HG02571 (cell line): Measurements from ENCODE around the gene PRDM16.

Experiments
- ATAC-seq: cut with Tn5 transposase; IDR thresholded peaks from one replicate; pipeline ENCODE4 v1.9.1; 2021; ENCODE audit warnings: mild to moderate bottlenecking, moderate library complexity; ENCODE audit not compliant: unreplicated experiment

PRDM16 gene

DNA sequence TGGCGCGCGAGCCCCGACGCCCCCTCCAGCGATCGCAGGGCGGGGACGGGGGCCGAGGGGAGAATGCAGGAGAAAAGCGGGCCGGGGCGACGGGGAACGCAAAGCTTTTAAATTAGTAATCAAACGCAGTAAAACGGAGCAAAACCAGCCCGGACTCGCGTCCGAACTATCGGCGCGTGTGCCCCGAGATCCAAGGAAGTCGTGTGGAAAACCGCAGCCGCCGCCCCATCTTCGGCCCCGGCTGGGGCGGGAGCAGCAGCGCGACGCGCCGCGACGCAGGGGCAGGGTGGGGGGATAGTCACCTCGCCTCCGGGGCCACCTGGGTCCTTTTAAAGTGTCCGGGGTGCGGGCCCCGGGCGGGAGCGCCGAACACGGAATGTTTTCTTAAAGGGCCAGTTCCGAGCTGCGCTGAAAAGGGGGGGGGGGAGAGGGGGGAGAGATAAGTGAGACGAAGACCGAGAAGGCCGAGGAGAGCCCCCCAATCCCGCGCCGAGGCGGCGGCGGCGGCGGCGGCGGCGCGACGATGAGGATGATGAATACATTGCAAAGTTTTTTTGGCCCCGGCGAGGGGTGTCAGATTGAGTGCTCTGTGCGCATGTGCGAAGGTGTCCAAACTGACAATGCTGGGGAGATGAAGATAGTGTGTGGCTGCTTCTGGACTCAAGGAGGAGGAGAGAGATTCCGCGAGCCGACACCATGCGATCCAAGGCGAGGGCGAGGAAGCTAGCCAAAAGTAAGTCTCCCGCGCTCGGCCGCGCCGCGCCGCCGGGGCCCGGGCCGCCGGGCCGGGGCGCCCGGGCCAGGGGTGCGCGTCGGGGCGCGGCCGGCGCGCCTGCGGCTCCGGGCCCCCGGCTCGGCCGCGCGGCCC lies at the start of gene PRDM16:
PRDM16 (plus strand) TSS at position 640 of the 868 bp plus-strand sequence; CDS start at position 697, 57 bp downstream.
- ATAC-seq, result no peak

DNA sequence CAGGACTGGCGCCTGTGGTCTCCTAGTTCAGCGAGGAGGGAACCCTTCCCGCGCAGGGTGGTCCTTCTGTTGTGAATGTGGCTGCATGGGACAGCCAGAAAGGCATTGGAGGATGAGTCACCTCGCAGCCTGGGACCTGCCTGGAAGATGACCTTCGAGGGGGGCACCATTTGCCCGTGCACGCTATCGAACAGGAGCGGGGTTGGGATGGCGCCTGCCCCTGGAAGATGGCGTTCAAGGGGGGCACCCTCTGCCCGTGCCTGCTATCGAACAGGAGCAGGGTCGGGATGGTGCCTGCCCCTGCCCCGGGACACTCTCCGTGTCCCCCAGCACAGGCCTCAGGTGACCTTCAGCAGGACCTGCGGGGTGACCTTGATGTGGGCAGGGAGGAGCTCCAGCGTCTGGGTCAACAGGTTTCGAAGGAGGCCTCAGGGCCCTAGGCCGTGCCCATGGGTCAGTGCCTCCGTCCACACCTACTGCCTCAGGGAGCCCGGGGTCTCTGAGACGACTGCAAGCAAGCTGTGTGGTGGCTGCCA lies 49.4 kb upstream of the PRDM16 start:
- no peak for ATAC-seq

- ATAC-seq, result no peak
Measured at GRCh38 chr1:3020263-3020909, 48.6 kb upstream of the PRDM16 start.

DNA sequence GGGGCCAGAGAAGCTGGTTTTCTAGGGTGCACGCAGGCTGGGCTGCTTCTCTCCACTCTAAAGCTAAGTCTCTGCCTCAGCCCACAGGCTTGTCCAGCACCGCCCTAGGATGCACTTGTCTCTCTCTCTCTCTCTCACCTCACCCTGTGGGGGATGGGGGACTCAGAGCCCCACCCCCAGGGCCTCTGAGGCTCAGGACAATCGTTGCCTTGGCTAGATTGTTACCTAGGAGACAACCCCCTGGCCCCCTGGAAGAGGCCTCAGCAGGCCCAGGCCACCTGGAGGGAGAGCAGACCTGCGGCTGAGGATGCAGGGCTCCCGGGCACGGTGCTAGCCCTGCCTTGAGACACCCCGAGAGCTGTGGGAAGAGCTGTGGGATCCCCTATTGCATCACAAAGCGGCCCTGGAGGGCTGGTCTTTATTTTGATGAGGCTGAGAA lies 47.8 kb upstream of the PRDM16 start, which contains the start of gene ACTRT2:
ACTRT2 (plus strand) TSS at position 235 of the 439 bp plus-strand sequence. CDS start 220 bp downstream, outside the sequence.
- no peak for ATAC-seq

DNA sequence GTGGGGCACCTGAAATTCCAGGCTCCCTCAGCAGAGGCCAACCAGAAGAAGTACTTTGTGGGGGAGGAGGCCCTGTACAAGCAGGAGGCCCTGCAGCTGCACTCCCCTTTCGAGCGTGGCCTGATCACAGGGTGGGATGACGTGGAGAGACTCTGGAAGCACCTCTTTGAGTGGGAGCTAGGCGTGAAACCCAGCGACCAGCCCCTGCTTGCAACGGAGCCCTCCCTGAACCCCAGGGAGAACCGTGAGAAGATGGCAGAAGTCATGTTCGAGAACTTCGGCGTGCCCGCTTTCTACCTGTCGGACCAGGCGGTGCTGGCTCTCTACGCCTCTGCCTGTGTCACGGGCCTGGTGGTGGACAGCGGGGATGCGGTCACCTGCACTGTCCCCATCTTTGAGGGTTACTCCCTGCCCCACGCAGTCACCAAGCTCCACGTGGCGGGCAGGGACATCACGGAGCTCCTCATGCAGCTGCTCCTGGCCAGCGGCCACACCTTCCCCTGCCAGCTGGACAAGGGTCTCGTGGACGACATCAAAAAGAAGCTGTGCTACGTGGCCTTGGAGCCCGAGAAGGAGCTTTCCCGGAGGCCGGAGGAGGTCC lies 47.1 kb upstream of the PRDM16 start:
- no peak for ATAC-seq

DNA sequence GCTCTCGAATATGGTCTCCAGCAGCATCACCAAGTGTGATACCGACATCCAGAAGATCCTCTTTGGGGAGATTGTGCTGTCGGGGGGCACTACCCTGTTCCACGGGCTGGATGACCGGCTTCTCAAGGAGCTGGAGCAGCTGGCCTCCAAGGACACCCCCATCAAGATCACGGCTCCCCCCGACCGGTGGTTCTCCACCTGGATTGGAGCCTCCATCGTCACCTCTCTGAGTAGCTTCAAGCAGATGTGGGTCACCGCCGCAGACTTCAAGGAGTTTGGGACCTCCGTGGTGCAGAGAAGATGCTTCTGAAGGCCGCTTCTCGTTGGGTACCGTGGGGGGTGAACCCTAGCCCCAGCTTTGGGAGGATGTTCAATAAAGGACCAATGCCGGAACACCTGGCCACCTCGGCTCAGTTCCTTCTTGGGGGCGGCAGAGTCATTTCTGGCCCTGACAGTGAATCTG lies 46.5 kb upstream of the PRDM16 start:
- ATAC-seq, result no peak

DNA sequence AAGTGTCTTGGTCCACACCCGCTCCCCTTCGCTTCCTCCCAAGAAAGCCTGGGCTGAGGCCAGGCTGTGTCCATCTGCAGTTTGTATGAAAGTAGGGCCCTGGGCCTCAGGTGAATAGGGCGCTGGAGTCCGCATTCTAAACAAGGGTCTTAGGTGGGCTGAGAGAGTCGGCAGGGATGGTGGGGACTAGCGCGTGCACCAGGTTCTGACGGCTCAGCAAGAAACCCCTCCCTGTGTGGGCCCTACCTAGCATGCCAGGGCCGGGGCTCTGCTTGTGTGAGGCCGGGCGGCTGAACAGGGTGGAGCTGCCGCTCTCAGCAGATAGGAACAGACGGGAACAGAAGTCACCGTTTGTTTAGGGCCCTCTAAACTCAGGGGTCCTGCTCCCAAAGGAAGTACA lies 46.0 kb upstream of the PRDM16 start:
- no peak for ATAC-seq

GRCh38 chr1:3024019-3024418 lies 45.0 kb upstream of the PRDM16 start:
- no peak for ATAC-seq

DNA sequence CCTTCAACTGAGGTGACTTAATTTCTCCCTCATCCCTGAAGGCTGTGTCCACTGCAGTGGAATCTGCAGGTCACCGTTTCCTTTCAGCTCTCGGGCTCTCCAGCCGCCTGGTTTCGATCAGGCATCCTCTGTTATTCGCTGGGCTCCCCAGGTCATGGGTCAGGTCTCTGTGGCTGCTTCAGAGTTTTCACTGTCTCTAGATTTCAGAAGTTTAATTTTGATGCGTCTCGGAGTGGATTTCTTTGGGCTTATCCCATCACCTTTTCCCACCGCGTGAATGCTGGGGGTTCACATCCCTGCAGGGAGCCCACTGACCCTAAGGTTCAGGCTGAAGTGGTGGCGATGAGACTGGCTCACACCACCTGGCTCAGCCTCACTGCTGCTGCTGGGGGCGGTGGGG lies 44.4 kb upstream of the PRDM16 start:
- ATAC-seq, result no peak

DNA sequence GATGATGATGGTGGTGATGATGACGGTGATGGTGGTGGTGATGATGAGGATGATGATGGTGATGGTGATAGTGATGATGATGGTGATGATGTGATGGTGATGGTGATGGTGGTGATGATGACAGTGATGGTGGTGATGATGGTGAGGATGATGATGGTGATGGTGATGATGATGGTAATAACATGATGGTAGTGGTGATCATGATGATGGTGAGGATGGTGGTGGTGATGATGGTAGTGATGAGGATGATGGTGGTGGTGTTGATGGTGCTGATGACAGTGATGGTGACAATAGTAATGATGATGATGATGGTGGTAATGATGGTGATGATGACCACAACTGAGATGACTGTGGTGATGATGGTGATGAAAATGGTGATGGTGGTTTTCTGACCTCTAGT lies 42.9 kb upstream of the PRDM16 start:
- no peak for ATAC-seq

DNA sequence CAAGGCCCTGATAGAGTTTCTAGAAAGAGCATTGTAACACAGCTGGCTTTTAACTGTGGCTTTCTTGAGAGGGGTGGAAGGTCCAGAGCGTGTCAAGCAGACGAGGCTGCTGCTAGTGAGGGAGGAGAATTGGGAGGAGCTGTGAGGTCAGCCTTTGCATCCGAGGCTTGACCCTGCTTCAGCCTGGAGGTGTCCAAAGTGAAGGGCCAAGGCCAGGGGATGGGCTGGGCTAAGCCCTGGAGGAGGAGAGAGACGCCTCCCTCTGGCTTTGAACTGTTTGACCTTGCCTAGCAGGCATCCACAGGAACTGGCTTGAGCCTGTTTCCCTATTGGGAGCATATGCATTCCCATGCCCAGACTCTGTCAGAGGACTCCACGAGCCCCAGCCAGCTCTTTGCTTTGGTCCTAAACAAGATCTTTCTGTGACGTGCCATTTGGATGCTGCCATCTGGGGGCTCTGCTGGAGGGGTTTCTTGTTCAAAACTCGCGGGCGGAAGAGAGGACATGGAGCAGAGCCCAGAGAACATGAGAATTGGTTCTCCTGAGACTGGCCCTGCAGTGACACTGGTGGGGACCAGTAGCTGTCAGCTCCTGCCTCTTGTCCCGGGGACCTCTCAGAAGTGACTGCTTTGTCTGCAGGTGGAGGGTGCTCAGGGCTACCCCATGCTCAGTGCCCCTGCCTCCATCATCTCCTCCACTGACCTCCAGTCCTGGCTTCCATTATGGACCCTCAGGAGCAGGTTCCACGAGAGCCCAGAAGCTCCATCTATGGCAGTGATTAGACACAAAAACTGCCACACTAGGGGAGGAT lies 42.2 kb upstream of the PRDM16 start:
- no peak for ATAC-seq

GRCh38 chr1:3027611-3028371 lies 41.2 kb upstream of the PRDM16 start:
- ATAC-seq, result no peak

DNA sequence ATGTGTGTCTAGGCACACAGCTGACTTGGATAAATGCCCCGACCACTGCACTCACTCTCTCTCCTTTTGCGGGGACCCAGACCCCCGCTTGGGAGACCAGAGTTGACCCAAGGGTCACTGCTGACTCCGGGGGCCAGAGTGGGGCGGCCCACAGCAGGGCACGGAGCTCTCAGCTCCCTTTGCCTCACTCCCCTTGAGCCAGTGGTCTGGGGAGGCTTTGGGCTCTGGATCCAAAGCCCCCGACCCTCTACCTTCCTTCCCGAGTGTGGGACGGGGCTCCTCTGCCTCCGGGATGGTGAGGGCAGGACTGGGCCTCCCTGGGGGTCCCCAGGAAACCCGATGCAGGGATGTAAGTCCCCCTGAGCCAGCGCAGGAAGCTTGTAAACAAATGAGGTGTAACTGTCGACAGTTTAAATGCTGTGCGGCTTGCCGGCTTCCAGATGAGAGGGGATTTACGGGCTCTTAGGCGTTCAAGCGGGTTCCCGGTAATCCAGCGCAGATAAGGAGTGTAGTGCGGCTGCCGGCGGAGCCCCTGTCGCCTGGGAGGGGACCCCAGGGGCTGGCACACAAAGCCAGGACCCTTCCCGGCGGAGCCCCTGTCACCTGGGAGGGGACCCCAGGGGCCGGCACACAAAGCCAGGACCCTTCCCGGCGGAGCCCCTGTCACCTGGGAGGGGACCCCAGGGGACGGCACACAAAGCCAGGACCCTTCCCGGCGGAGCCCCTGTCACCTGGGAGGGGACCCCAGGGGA lies 40.3 kb upstream of the PRDM16 start:
- no peak for ATAC-seq

DNA sequence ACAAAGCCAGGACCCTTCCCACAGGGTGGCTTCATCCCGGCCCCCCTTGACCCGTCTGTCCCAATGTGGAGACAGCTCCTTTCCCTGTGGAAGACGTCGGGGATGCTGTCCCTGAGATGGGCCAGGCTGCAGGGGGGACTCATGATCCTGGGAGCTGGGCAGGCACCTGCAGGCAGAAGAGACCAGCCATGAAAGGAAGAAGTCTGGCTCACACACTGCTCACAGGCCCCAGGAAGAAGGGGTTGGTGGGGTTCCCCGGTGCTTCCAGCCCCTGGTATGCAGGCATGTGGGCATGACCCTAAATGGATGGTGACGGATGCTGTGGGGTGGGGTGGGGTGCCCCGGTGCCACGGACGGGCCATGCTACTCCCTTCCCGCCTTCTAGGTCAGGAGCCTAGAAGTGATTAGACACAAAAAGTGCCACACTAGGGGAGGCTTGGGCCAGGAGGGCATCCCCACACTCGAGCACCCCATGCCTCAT lies 39.5 kb upstream of the PRDM16 start:
- no peak for ATAC-seq

DNA sequence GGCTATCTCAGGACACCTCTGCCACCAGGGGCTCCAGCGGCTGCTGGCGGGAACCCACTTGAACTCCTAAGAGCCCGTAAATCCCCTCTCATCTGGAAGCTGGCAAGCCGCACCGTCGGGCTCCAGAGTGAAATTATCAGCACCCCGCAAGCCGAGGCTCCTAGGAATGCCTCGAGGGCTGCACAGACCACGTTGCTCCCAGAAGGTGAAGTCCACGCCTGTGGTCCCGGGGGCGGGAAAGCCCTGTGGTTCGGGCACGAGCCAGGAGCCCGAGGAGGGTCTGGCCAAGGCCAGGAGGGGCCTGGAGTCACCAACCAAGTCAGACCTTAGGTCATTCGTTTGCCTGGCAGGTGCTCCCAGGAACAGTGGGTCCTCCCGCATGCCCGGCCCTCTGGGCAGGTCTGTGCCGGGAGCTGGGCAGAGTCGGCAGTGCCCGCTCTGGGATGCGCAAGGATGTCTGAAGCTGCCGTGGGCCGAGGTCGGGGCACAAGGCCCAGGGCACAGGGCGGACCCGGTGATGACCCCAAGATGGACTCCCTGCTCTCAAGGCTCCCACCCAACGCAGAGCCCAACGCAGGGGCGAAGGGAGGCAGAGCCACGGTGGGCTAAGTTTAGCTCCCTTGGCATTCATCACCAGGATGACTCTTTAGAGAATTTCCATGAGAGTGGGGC lies 38.9 kb upstream of the PRDM16 start:
- no peak for ATAC-seq

DNA sequence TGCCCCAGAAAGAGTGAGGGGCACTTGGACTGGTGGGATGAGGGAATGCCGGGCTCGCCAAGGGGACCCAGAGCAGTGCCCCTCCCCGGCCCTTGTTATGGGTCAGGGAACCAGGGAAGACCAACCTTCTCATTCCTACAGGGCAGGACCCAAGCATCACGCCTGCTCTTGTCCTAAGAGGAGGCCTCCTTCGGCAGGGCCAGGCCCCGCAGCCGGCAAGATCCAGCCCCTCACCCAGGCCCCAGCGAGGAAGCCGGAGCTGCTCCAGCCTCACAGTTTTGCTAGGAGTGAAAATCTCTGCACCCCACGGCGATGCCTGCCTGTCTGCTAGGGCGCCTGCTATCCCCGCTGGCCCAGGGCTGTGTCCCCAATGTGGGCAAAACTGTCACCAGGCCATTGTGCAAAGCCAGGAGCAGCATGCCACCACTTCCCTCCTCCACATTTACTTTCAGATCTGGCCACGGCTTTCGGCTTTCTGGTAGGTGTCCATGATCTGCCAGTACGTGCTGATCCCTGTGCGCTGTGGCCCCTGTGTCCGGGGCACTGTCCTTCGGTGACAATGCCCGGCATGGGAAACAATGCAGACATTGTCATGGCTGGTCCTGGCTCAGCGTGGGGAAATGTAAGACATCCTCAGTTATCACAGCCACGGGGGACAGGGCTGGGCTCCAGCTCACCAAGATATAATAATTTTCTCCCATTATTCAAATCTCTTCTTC lies 38.2 kb upstream of the PRDM16 start:
- no peak for ATAC-seq

- no peak for ATAC-seq
Measured at GRCh38 chr1:3031401-3032221, 37.4 kb upstream of the PRDM16 start.
